Urinary bladder (tissue), 4 donors: ENCODE results near the gene LRP6. TPM values are rescaled to one million over a fixed set of nuclear protein-coding genes. Genes with fewer than 3 reads are reported as not detected.

ENCODE experiments used
- DNase-seq: peaks from one replicate; pipeline ENCODE4 v3.0.0-alpha.2; 2015; ENCODE audit errors: extremely low spot score
- H3K27ac ChIP-seq: one replicate; pipeline ENCODE4 v1.5.1; 2013; ENCODE audit warnings: low read depth, mild to moderate bottlenecking, moderate library complexity
- H3K36me3 ChIP-seq: one replicate; pipeline ENCODE4 v1.6.1; 2013; ENCODE audit warnings: mild to moderate bottlenecking, moderate library complexity; ENCODE audit not compliant: insufficient read depth
- H3K4me1 ChIP-seq: one replicate; pipeline ENCODE4 v1.6.1; 2013; ENCODE audit warnings: mild to moderate bottlenecking, moderate library complexity; ENCODE audit not compliant: insufficient read depth
- H3K4me3 ChIP-seq: one replicate; pipeline ENCODE4 v1.5.1; 2013; ENCODE audit warnings: low read depth, low read length
- WGBS: extraction: QIAGEN DNeasy Blood & Tissue Kit; methylation state at CpG from one replicate; pipeline ENCODE4 v1.1.7; 2013; 5-methylcytosine and 5-hydroxymethylcytosine counted together
- polyA plus RNA-seq: library from polyadenylated mRNA; stranded (reverse); fragments of 200-250 nt; gene quantifications from one replicate; pipeline ENCODE4 v1.2.3, GENCODE V29; 2013
- total RNA-seq: library from RNA; depleted of rRNA; stranded (reverse); fragments of >200 nt; gene quantifications from one replicate; pipeline ENCODE4 v1.2.3, GENCODE V29; 2014
- donor health status: healthy with polysubstance abuse.
- donor health status: healthy.

LRP6 gene
- total and polyA plus RNA-seq, 2 donors, result 15.4 to 98.3 TPM

DNA sequence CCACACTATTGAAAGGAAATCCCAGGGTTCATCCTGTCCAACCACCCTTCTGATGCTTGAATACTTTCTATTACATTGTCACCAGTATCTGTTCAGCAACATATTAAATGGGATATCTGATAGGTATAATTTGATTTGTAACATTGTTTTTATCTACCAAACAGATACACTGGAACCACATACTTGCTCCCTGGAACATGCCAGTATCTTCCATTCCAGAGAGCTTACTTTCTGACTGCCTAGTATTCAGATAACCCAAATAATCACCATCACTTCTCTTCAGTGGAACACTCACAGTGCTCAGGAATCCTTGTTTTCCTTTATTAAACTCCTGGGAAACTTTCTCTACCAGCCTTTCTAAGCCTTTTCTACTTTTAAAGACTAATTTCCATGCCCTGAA lies 19.3 kb downstream of the LRP6 start:
- Histone ChIP-seq H3K27ac (no peak overlapping the region), H3K36me3 (no peaks in the 10 kb centered on the region), H3K4me1 (no peaks in the 10 kb centered on the region), H3K4me3 (no peak overlapping the region)
- no peak for DNase-seq

- 94% methylated on average over 12 of the region's 12 CpGs for WGBS
- no peak overlapping the region for H3K4me3 ChIP-seq
- no peaks in the 10 kb centered on the region for H3K4me1 ChIP-seq
- H3K27ac ChIP-seq, result no peak overlapping the region
- no peaks in the 10 kb centered on the region for H3K36me3 ChIP-seq
- no peak for DNase-seq
Observed at GRCh38 chr12:12244341-12244740, 22.5 kb downstream of the LRP6 start.

- H3K4me3 ChIP-seq, result no peak overlapping the region
- H3K4me1 ChIP-seq, result no peaks in the 10 kb centered on the region
- no peak overlapping the region for H3K27ac ChIP-seq
- WGBS, result 61% methylated on average over 5 of the region's 5 CpGs
- H3K36me3 ChIP-seq, result no peaks in the 10 kb centered on the region
- DNase-seq, result no peak
Observed at GRCh38 chr12:12240662-12241340, 26.0 kb downstream of the LRP6 start.

- Histone ChIP-seq H3K36me3 (no peaks in the 10 kb centered on the region), H3K4me3 (no peak overlapping the region), H3K4me1 (no peaks in the 10 kb centered on the region), H3K27ac (no peak overlapping the region)
- 58% methylated on average over 2 of the region's 2 CpGs for WGBS
- DNase-seq, result no peak
Observed at GRCh38 chr12:12239127-12239526, 27.7 kb downstream of the LRP6 start.

DNA sequence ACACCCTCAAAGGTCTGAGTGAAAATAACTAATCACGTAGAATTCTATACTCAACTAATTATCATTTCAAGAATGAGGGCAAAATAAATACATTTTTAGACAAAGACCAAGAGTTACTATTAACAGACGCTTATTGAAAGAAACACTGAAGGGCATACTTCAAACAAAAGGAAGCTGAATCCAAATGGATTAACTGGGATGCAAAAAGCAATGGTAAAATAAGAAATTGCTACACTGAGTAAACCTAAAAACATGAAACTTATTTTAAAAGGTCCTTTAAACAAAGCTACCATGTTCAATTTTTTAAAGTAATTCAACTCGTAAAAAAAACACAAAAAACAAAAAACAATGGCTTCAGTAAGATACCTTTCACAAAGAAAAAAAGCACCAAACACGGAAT lies 28.2 kb downstream of the LRP6 start:
- 92% methylated on average over 4 of the region's 4 CpGs for WGBS
- H3K4me3 ChIP-seq, result no peak overlapping the region
- no peak overlapping the region for H3K27ac ChIP-seq
- DNase-seq, result no peak
- H3K4me1 ChIP-seq, result no peaks in the 10 kb centered on the region
- no peaks in the 10 kb centered on the region for H3K36me3 ChIP-seq

GRCh38 chr12:12236896-12237295 lies 29.9 kb downstream of the LRP6 start:
- no peak for DNase-seq
- no peaks in the 10 kb centered on the region for H3K4me1 ChIP-seq
- no peak overlapping the region for H3K4me3 ChIP-seq
- no peaks in the 10 kb centered on the region for H3K36me3 ChIP-seq
- no peak overlapping the region for H3K27ac ChIP-seq

DNA sequence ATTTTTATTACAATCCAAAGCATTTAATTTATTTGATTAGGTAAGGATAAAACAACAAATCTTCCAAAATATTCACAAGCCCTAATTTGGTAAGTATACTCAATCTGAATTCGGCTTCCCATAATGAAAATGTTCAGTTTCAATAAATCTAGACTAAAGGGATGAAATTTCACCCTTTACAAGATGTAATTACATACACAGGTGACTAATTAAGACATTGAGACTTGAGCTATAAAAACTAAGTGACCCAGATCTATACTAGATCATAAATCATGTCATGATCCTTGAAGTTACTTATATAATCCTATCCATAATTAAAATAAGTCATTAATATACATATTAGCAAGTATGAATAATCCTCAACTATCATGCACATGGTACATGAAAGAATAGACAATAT lies 36.6 kb downstream of the LRP6 start:
- Histone ChIP-seq H3K36me3 (no peaks in the 10 kb centered on the region), H3K27ac (no peak overlapping the region), H3K4me3 (no peak overlapping the region), H3K4me1 (no peaks in the 10 kb centered on the region)
- DNase-seq, result no peak
- WGBS, result 76% methylated on average over 1 of the region's 1 CpG

GRCh38 chr12:12229556-12230092 lies 37.2 kb downstream of the LRP6 start:
- 51% methylated on average over 1 of the region's 1 CpG for WGBS
- H3K4me3 ChIP-seq, result no peak overlapping the region
- H3K4me1 ChIP-seq, result no peaks in the 10 kb centered on the region
- H3K36me3 ChIP-seq, result no peaks in the 10 kb centered on the region
- peak; percentile 37 for DNase-seq
- no peak overlapping the region for H3K27ac ChIP-seq

GRCh38 chr12:12228402-12228801 lies 38.4 kb downstream of the LRP6 start:
- no peak for DNase-seq
- Histone ChIP-seq H3K4me1 (no peaks in the 10 kb centered on the region), H3K36me3 (no peaks in the 10 kb centered on the region), H3K27ac (no peak overlapping the region), H3K4me3 (no peak overlapping the region)
- WGBS, result 99% methylated on average over 5 of the region's 5 CpGs

DNA sequence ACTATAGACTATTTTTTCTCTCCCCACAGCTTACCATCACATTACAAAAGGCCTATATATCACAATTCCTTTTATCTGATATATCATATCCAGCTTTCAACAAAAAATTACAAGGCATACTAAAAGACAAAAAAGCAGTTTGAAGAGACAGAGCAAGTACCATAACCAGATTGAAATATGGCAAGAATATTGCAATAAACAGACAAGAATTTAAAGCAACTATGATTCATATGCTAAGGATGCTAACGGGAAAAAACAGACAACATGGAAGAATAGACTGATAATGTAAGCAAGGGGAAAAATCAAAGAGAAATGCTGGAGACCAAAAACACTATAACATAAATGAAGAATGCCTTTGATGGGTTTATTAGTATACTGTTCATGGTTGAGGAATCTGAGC lies 40.7 kb downstream of the LRP6 start:
- 87% methylated on average over 1 of the region's 1 CpG for WGBS
- no peaks in the 10 kb centered on the region for H3K36me3 ChIP-seq
- no peak overlapping the region for H3K4me3 ChIP-seq
- H3K4me1 ChIP-seq, result no peaks in the 10 kb centered on the region
- DNase-seq, result no peak
- no peak overlapping the region for H3K27ac ChIP-seq

DNA sequence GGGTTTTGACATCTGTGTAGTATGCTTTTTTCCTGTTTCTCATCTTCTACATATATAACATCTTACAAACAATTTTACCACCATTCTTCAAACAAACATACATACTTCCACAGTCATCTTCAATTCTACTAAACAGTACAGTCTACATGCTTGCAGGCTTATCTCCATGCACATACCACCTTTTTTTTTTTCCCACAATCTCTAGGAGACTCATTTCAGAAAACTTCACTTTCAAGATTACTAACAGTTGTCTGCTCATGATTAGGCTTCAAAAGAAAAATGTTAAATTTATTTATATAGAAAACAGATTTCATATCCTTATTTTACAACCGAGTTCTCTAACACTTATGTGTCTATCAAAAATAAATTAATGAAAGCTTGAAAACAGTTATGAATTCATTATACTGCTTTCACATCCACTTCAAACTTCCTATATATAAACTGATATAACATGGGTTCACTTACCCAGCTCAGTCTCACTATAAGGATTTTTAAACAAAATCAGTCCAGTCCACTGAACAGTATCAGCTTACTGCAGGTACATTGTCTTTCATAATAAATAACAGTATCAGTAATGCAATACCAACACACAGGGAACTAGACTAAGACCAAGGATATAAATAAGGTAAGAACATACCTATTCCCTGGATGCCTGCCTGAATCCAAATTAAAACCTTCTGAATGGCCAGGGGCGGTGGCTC lies 42.5 kb downstream of the LRP6 start:
- H3K36me3 ChIP-seq, result no peaks in the 10 kb centered on the region
- no peak overlapping the region for H3K27ac ChIP-seq
- DNase-seq, result no peak
- H3K4me1 ChIP-seq, result no peaks in the 10 kb centered on the region
- WGBS, result 82% methylated on average over 2 of the region's 2 CpGs
- no peak overlapping the region for H3K4me3 ChIP-seq

DNA sequence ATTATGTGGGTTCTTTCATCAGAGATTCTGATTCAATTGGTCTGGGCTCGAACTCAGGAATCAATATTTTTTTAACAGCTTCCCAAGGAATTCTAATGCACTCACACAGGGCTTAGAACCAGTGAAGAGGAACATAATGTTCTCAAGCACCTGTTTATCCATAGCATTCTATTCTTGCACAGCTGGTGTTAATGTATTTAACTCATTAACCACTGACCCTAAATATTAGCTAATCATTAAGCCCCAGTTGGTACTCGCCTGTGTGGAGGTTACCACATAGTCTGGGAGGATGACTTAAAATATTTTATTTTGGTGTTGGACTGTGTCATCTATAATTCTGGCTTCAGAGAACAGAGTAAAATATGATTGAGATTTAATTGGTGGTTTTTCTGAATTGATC lies 45.3 kb downstream of the LRP6 start:
- no peaks in the 10 kb centered on the region for H3K36me3 ChIP-seq
- H3K27ac ChIP-seq, result no peak overlapping the region
- 94% methylated on average over 2 of the region's 2 CpGs for WGBS
- no peaks in the 10 kb centered on the region for H3K4me1 ChIP-seq
- no peak overlapping the region for H3K4me3 ChIP-seq
- no peak for DNase-seq

GRCh38 chr12:12219664-12220063 lies 47.2 kb downstream of the LRP6 start:
- 94% methylated on average over 9 of the region's 9 CpGs for WGBS
- H3K4me3 ChIP-seq, result no peak overlapping the region

GRCh38 chr12:12217018-12217359 lies 49.9 kb downstream of the LRP6 start:
- WGBS, result 90% methylated on average over 5 of the region's 5 CpGs

More at GRCh38 chr12:12219664-12220063, 47.2 kb downstream of the LRP6 start:
- H3K36me3 ChIP-seq, result no peaks in the 10 kb centered on the region
- no peak overlapping the region for H3K27ac ChIP-seq
- DNase-seq, result no peak
- no peaks in the 10 kb centered on the region for H3K4me1 ChIP-seq

More at GRCh38 chr12:12217018-12217359, 49.9 kb downstream of the LRP6 start:
- Histone ChIP-seq H3K4me1 (no peaks in the 10 kb centered on the region), H3K36me3 (no peaks in the 10 kb centered on the region), H3K27ac (no peak overlapping the region), H3K4me3 (no peak overlapping the region)
- DNase-seq, result no peak
